Left hindlimb (tissue), 1 donor: ENCODE measurements around the gene ZXDC.

Experiments used
- DNase-seq: peaks from one replicate; pipeline ENCODE4 v3.0.0-alpha.2; 2018

Gene ZXDC

GRCh38 chr3:126450219-126450618 is 25.5 kb downstream of the ZXDC start:
- no peak for DNase-seq

DNA sequence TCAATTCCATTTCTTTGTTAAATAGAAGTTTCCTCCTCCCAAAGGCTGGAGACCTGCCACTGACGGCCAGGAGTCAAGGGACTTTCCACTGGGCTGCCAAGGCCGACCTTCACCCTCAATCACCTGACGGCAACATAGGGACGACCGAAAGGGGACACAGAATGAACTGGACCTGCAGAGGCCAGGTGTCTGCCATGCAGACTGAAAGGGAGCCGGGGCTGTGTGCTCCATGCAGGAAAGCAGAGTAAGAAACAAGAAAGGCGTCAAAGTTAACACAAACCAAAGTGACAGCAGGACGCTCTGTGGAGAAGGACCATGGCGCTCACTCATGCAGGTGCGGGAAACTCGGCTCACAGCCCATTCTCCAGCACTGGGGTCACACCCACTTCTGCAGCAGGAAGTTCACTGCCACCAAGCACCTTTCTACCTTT is 26.1 kb downstream of the ZXDC start:
- no peak for DNase-seq

- DNase-seq: no peak
Measured at GRCh38 chr3:126448893-126449180, 26.9 kb downstream of the ZXDC start.

DNA sequence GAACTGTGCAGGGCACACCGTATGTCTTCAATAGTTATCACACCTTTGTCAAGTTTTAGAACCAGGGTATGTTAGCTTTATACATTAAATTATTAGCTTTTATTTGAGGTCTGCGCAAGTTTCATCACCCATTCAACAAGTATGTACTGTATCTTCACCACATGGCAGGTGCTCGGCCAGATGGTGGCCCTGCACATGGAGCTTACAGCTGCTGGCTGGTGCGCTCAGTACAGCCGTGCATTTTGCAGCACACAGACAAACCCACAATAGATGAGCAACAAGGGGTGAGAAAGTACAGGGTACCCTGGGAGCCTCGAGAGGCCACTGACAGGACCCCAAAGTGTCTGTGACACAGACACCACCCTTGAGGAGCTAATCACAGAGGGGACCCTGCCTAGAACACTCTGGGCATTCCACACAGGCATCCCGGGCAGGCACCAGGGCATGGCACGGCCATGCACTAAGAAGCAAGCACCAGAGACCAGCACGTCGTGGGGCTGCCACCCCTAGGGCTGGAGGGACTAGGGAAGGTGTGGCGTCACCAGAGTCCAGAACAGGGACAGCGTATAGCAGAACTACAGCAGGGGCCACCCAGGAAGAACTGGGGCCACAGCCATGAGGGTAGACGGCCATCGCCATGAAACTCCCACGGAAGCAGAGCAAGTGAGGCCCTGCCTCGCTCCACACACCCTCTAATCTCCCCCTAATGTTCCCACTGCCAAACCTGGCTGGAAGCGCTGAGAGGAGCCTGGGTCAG is 27.4 kb downstream of the ZXDC start:
- DNase-seq: no peak

DNA sequence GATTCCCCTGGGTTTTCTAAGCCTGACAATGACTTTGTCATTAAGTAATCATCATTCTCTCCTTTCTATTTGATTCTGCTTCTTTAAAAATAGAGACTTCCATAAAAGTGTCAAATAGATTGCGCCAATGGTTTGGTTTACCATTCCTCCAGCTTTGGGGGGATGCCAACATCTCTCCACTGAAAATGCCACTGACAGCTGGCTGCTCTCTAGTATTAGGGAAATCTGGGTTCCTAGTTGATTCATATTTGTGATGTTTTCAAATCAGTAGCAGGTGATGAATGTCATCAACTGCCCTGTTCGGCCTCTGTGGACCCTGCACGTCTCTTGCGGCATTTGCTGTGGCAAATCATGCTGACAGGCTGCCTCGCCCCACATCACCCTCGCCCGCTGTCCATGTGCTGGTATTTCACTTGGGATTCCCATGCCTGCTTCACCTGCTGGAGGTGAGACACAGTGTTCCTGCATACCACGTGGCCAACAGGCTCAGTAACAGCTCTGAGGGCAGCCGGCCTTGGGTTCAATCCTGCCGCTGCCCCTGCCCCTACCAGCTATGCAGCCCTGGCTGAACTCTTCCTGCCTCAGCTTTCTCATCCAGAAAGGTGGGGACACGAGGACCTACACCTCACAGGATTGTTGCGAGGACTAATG is 28.1 kb downstream of the ZXDC start:
- no peak for DNase-seq

- DNase-seq: no peak
Measured at GRCh38 chr3:126446791-126447190, 28.9 kb downstream of the ZXDC start.

DNA sequence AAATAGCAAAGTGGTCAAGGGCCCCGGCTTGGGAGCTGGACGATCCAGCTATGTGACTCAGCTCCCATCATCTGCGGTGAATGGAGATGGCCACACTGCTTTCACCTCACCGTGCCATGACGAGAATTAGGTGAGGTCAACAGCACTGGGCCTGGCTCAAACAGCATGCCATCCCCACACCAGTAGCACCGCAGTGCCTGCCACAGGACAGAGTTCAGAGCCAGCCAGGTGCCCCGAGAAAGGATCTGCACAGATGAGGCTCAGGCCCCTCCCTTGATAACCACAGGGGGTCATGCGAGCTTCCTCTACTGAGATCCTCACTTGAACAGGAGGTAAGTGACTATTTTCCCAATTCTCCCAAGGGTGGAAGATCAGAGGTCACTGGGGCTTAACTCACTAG is 29.4 kb downstream of the ZXDC start:
- no peak for DNase-seq

GRCh38 chr3:126445506-126445905 is 30.2 kb downstream of the ZXDC start:
- no peak for DNase-seq

- DNase-seq: no peak
Measured at GRCh38 chr3:126442856-126443242, 32.8 kb downstream of the ZXDC start.

GRCh38 chr3:126442094-126442855 is 33.4 kb downstream of the ZXDC start:
- DNase-seq: peak; percentile 85

GRCh38 chr3:126441256-126441880 is 34.3 kb downstream of the ZXDC start:
- no peak for DNase-seq

DNA sequence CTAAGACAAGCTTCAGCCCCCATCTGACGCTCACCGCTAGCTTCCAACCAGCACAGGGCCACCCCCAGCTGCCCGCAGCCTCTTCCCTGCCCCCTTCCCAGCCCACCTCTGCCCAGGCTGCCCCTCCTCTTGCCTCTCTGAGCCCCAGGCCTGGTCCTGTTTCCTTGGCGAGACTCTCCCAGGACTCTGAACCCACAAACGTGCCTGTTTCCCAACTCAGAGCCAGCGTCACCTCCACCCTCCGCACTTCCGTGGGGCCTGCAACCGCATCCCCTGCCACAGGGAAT is 35.0 kb downstream of the ZXDC start:
- no peak for DNase-seq

DNA sequence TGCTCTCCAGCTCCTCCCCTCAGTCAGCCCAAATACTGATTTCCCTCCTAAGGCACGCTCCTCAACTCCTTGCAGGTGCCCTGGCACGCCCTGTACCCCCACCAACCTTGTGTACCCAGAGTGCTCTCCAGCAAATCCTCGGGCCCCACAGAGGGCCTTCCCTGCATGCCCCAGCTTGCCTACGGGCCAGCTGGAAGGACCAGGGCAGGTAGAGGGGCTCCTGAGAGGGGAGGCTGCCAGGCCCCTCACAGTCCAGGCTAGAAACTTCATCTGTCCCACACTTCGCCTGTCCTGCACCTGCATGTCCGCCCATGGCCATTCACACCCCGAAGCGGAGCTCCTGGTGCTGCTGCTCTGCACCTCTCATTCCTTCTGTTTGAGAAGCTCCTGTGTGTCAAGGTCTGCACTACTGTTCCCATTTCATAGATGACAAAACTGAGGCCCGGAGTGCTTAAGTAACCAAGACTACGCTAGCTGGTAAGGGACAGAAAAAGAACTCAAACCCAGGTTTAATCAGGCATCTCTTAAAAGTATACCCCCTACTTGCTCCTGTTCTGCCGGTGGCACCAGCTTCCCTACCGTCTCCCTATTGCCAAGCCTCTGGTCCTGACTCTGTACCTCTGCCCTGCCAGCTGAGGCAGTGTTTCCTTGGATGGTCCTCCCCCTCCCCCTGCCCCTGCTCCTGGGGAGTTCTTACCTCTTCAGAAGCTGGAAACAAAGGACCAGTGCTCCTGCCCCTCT is 35.6 kb downstream of the ZXDC start:
- DNase-seq: no peak

DNA sequence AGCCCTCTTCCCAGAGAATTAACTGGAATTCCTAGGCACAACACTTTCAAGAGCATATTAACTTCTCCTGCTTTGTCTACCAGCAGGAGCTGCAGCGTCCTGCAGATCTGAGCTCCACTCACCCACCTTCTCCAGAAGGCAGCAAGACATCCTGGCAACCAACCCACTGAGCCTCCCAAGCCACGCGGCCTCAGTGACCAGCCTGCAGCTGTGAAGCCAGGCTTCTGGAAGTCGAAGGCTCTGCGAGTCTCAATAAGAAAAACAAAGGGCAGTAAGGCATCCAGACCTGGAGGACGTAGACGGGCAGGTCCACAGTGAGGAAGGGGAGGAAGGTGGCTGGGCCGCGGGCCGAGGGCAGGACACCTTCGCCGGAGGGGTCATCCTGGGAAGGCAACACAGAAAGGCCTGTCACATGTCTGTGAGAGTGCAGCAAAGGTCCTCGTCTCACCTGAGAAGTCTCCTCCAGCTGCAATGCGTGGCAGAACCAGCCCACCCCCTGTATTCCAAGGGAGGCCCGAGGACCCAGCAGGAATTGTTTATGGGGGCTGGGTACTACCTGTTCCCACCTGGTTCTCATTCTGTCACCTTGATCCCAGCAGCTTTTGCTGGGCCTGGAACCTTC is 36.2 kb downstream of the ZXDC start:
- DNase-seq: no peak

- DNase-seq: no peak
Measured at GRCh38 chr3:126438746-126439145, 36.9 kb downstream of the ZXDC start.

GRCh38 chr3:126438186-126438585 is 37.5 kb downstream of the ZXDC start:
- no peak for DNase-seq

DNA sequence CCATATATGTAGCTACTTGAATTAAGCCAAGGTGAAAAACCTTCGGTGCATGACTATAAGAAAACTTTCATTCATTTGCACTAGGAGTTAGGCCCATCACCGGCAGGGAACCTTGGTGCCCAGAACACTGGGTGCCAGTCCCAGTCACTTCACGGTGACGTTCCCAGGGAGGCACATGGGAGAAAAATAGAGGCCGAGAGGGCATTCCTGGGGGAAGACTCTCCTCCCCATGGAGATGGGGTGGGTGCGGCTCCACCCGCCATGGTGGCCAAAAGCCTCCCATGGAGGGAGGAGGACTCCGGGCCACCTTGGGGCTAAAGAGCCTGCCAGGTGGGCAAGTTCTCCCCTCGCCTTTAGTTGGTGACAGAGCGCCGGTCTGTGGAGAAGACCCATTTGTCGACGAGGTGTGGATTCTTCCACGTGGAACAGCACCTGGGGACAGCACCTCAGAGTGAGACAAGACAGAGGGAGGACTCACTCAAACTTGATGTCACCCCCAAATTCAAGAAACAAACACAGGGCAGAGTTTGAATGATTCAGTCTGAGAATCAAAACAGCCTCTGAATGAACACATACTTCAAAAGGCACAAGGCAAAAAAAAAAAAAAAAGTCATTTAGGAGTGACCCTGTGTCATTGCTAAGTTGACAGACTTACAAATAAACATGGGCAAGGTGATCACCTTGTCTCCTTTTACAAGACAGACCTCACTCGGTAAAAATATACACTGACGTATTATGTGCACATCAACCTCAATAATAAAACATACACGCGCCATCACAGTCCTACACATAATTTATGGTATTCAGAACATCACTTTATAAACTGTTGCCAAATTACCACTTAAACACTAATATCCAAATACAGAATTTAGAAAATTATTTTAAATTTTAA is 38.6 kb downstream of the ZXDC start:
- no peak for DNase-seq

DNA sequence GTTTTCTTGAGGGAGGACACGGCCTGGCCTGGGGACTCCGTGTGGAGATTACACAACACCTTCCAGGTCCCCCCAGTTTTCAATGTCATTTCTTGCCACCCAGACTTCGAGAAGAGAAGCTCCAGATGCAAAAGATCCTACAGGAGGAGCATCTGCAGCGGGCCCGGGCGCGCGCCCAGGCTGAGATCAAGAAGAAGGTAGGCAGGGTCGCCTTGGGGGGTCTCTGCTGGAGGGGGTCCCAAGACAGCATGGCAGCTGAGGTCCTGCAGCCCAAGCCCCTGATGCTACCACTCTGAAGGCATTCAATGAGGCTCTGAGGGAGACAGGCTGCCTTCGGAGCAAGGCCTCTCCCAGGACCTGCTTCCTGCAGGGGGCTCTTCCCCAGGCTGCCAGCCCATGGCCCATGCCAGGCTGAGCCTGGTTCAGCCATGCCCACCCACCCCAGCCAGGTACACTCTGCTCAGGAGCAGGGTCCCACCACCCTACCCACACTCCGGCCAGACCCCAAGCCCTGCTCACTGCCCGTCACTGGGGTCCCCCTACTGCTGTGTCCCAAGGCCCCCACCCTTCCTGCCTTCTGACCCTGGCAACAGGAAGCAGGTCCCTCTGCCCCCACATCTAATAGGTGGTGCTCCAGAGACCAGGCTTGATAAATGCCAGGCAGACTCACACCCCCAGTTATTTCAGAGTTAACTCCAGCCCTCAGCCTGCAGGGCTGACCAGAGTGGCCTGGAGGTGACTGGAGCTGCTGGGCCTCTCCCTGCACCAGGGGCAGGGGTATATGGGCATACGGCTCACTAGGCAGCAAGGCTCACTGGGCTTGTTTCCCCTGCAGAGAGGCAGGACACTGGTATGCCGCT is 40.0 kb downstream of the ZXDC start:
- no peak for DNase-seq

GRCh38 chr3:126434931-126435411 is 40.7 kb downstream of the ZXDC start:
- DNase-seq: no peak

- DNase-seq: no peak
Measured at GRCh38 chr3:126434264-126434590, 41.5 kb downstream of the ZXDC start.
